ENCODE results near the gene C12orf75.

C12orf75 gene

GRCh38 chr12:105418821-105419291, 88.4 kb downstream of the C12orf75 start:
- peak; percentile 62 for DNase-seq (ENCODE audit: low spot score)

DNA sequence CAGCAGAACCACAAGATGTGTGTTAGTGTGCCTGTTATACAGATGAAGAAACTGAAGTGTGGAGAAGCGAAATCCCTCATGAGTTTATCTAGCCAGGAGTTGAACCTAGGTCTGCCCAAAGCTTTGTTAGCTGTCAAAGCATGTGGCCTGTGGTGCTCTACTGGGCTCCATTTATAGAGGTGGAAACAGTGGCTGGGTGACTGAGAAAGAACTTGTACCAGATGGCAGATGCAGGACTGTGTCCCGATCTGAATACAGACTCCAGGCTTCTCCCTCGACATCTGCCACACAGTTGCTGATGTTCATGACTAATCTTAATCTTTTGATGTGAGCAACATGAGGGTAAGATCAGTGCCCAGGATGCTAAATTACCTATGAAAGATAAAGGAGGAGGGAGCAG, 89.1 kb downstream of the C12orf75 start:
- no peak for DNase-seq (ENCODE audit: low spot score)

DNA sequence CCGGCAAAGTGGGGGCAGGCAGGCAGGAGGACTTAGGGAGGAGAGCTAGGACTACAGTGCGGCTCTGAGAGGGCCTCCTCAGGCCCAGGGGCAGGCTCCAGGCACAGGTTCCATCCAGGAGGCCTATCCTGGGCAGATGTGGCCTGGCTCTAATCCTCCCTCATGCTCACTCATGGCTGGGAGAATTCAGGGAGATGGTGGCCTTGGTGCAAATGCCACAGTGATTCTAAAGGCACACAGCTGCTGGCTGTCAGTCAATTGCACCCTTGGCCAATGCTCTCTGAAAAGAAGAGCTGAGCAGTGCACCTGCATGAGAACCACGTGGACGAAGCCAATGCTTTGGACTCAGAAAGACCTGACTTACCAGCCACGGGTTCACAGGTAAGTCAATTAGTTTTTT, 89.6 kb downstream of the C12orf75 start:
- no peak for DNase-seq (ENCODE audit: low spot score)

GRCh38 chr12:105420659-105421240, 90.3 kb downstream of the C12orf75 start:
- DNase-seq (ENCODE audit: low spot score) = peak; percentile 79
